MM.1S (cell line): ENCODE measurements around the gene C10orf90.

Experiments
- DNase-seq: peaks from one replicate; pipeline ENCODE4 v3.0.0-alpha.2; 2015
- H2AFZ ChIP-seq: fragments of 300-600 bp; sonication (generic); 2 replicates; pipeline ENCODE4 v1.6.0; 2016; ENCODE audit warnings: antibody characterized with exemption, low read length
- H3F3A ChIP-seq: fragments of 300-600 bp; sonication (generic); 2 replicates; pipeline ENCODE4 v1.6.1; 2016; ENCODE audit warnings: mild to moderate bottlenecking, antibody characterized with exemption, low read length, moderate library complexity, mixed read lengths; ENCODE audit not compliant: insufficient read depth
- H3K27ac ChIP-seq: fragments of 300-600 bp; sonication (generic); 2 replicates; pipeline ENCODE4 v1.5.1; 2016; ENCODE audit warnings: mild to moderate bottlenecking, low read length
- H3K27me3 ChIP-seq: fragments of 300-600 bp; sonication (generic); replicated peaks from 2 replicates; pipeline ENCODE4 v1.6.0; 2016; ENCODE audit warnings: low read length; ENCODE audit not compliant: insufficient read depth
- H3K36me3 ChIP-seq: fragments of 300-600 bp; sonication (generic); replicated peaks from 2 replicates; pipeline ENCODE4 v1.6.1; 2016; ENCODE audit warnings: mild to moderate bottlenecking, low read length, mixed read lengths; ENCODE audit not compliant: insufficient read depth
- H3K4me1 ChIP-seq: fragments of 300-600 bp; sonication (generic); 2 replicates; pipeline ENCODE4 v1.6.1; 2016; ENCODE audit warnings: low read length, mixed read lengths
- H3K4me2 ChIP-seq: fragments of 300-600 bp; sonication (generic); 2 replicates; pipeline ENCODE4 v1.6.0; 2016; ENCODE audit warnings: low read depth, low read length
- H3K4me3 ChIP-seq: fragments of 300-600 bp; sonication (generic); 2 replicates; pipeline ENCODE4 v1.5.1; 2016; ENCODE audit warnings: low read length, mixed read lengths
- H3K79me2 ChIP-seq: fragments of 300-600 bp; sonication (generic); 2 replicates; pipeline ENCODE4 v1.6.1; 2016; ENCODE audit warnings: mixed run types, low read length, mixed read lengths
- H3K9ac ChIP-seq: fragments of 300-600 bp; sonication (generic); 2 replicates; pipeline ENCODE4 v1.6.1; 2016; ENCODE audit warnings: low read length, mixed read lengths
- H3K9me2 ChIP-seq: fragments of 300-600 bp; sonication (generic); replicated peaks from 2 replicates; pipeline ENCODE4 v1.6.1; 2016; ENCODE audit warnings: mild to moderate bottlenecking, low read length, mixed read lengths; ENCODE audit not compliant: insufficient read depth
- H3K9me3 ChIP-seq: fragments of 300-600 bp; sonication (generic); replicated peaks from 2 replicates; pipeline ENCODE4 v1.6.1; 2016; ENCODE audit warnings: mild to moderate bottlenecking, low read length, mixed read lengths; ENCODE audit not compliant: insufficient read depth
- H4K20me1 ChIP-seq: fragments of 300-600 bp; sonication (generic); 2 replicates; pipeline ENCODE4 v1.6.1; 2016; ENCODE audit warnings: mild to moderate bottlenecking, low read length, moderate library complexity, mixed read lengths; ENCODE audit not compliant: insufficient read depth
- EZH2 ChIP-seq: fragments of 300-600 bp; sonication (generic); optimal IDR thresholded peaks from 2 replicates; pipeline ENCODE3; 2017; ENCODE audit warnings: low read depth, mild to moderate bottlenecking, antibody characterized with exemption, low read length, mixed read lengths
- EZH2phosphoT487 ChIP-seq: fragments of 300-600 bp; sonication (generic); IDR thresholded peaks from 2 replicates; pipeline ENCODE4 v1.6.1; 2018; ENCODE audit warnings: antibody characterized with exemption, low read length
- TF ChIP-seq, protein P1 (sequence below): fragments of 300-600 bp; sonication (generic); IDR thresholded peaks from 2 replicates; pipeline ENCODE4 v1.5.1; 2016; ENCODE audit warnings: antibody characterized with exemption, low read length, mixed read lengths

C10orf90 gene

GRCh38 chr10:126429275-126429674 lies 241.2 kb downstream of the C10orf90 start:
- DNase-seq, result no peak
- TF ChIP-seq, protein P1, sequence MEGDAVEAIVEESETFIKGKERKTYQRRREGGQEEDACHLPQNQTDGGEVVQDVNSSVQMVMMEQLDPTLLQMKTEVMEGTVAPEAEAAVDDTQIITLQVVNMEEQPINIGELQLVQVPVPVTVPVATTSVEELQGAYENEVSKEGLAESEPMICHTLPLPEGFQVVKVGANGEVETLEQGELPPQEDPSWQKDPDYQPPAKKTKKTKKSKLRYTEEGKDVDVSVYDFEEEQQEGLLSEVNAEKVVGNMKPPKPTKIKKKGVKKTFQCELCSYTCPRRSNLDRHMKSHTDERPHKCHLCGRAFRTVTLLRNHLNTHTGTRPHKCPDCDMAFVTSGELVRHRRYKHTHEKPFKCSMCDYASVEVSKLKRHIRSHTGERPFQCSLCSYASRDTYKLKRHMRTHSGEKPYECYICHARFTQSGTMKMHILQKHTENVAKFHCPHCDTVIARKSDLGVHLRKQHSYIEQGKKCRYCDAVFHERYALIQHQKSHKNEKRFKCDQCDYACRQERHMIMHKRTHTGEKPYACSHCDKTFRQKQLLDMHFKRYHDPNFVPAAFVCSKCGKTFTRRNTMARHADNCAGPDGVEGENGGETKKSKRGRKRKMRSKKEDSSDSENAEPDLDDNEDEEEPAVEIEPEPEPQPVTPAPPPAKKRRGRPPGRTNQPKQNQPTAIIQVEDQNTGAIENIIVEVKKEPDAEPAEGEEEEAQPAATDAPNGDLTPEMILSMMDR, result no peak
- TF ChIP-seq EZH2phosphoT487 (no peak), EZH2 (no peak)
- Histone ChIP-seq H4K20me1 (no peaks in the 10 kb centered on the region), H3K9ac (no peak overlapping the region), H3K9me2 (no peaks in the 10 kb centered on the region), H3K27me3 (no peaks in the 10 kb centered on the region), H3K36me3 (no peaks in the 10 kb centered on the region), H3K4me2 (no peak overlapping the region), H3K4me1 (no peaks in the 10 kb centered on the region), H3K4me3 (no peak overlapping the region), H3K9me3 (no peaks in the 10 kb centered on the region), H3K27ac (no peak overlapping the region), H3F3A (no peaks in the 10 kb centered on the region), H3K79me2 (no peaks in the 10 kb centered on the region), H2AFZ (no peak overlapping the region)

GRCh38 chr10:126425489-126426065 lies 244.9 kb downstream of the C10orf90 start:
- Histone ChIP-seq H3K79me2 (no peaks in the 10 kb centered on the region), H3K4me2 (no peak overlapping the region), H3K27me3 (no peaks in the 10 kb centered on the region)

DNA sequence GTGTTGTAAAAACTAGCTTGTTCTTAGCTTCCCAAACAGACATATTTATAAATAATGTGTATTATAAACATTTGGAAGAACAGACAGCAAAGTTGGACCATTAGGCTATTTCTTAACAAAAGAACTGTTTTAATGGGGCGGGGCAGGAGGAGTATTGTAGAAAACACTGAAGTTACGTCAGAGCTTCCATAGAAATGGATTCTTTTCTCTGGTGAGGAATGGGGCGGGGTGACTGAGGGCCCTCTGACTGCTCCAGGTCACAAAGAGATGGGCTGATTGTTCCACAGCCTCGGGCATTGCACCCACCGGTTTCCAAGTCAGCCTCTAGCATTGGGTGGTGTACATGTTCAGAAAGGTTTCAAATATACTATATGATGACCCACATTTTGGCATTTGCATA lies 245.5 kb downstream of the C10orf90 start:
- Histone ChIP-seq H3K9ac (no peak overlapping the region), H3K4me2 (no peak overlapping the region), H4K20me1 (no peaks in the 10 kb centered on the region), H3F3A (no peaks in the 10 kb centered on the region), H3K79me2 (no peaks in the 10 kb centered on the region), H3K27ac (no peak overlapping the region), H3K9me3 (no peaks in the 10 kb centered on the region), H3K36me3 (no peaks in the 10 kb centered on the region), H3K4me3 (no peak overlapping the region), H3K4me1 (no peaks in the 10 kb centered on the region), H3K27me3 (no peaks in the 10 kb centered on the region), H2AFZ (no peak overlapping the region), H3K9me2 (no peaks in the 10 kb centered on the region)
- TF ChIP-seq, protein P1, result no peak
- TF ChIP-seq EZH2phosphoT487 (no peak), EZH2 (no peak)
- no peak for DNase-seq

More at GRCh38 chr10:126425489-126426065, 244.9 kb downstream of the C10orf90 start:
- no peaks in the 10 kb centered on the region for H3K9me2 ChIP-seq
- no peaks in the 10 kb centered on the region for H3K9me3 ChIP-seq
- no peak overlapping the region for H2AFZ ChIP-seq
- no peak overlapping the region for H3K27ac ChIP-seq
- H4K20me1 ChIP-seq, result no peaks in the 10 kb centered on the region
- no peak for DNase-seq
- no peak overlapping the region for H3K4me3 ChIP-seq
- TF ChIP-seq EZH2phosphoT487 (no peak), EZH2 (no peak)
- TF ChIP-seq, protein P1, result no peak
- no peaks in the 10 kb centered on the region for H3K36me3 ChIP-seq
- no peaks in the 10 kb centered on the region for H3F3A ChIP-seq
- H3K4me1 ChIP-seq, result no peaks in the 10 kb centered on the region
- no peak overlapping the region for H3K9ac ChIP-seq
